Neural progenitor cell (in vitro differentiated cells): ENCODE data around the gene MYL7.

Experiments used
- EZH2 ChIP-seq: fragments of 200-600 bp; sonication (generic); IDR thresholded peaks from 2 replicates; pipeline ENCODE4 v1.6.1; 2017; ENCODE audit warnings: antibody characterized with exemption, mild to moderate bottlenecking, moderate library complexity
- TF ChIP-seq, protein P1 (sequence below): fragments of 200-600 bp; sonication (generic); IDR thresholded peaks from 2 replicates; pipeline ENCODE4 v1.5.1; 2017; ENCODE audit warnings: antibody characterized with exemption, mild to moderate bottlenecking

DNA sequence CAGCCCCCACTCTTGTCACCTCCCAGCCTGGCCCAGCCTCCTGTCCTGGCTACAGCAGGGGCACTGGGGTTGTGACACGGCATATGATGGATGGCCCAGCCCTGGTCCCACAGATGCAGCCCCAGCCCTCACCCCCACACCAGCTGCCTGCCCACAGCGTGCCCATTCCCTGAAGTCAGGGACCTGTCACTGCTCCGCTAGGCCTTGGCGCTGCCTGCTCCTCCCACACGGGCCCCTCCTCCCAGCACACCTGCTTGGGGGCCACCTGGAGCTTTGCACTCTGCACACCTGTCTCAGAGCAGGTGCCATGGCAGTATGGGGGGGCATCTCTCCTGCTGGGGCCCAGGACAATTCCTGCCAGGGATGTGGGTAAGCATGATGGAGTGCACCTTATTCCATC is 44.6 kb upstream of the MYL7 start:
- TF ChIP-seq EZH2 = no peak
- TF ChIP-seq, protein P1, sequence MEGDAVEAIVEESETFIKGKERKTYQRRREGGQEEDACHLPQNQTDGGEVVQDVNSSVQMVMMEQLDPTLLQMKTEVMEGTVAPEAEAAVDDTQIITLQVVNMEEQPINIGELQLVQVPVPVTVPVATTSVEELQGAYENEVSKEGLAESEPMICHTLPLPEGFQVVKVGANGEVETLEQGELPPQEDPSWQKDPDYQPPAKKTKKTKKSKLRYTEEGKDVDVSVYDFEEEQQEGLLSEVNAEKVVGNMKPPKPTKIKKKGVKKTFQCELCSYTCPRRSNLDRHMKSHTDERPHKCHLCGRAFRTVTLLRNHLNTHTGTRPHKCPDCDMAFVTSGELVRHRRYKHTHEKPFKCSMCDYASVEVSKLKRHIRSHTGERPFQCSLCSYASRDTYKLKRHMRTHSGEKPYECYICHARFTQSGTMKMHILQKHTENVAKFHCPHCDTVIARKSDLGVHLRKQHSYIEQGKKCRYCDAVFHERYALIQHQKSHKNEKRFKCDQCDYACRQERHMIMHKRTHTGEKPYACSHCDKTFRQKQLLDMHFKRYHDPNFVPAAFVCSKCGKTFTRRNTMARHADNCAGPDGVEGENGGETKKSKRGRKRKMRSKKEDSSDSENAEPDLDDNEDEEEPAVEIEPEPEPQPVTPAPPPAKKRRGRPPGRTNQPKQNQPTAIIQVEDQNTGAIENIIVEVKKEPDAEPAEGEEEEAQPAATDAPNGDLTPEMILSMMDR = no peak
